Placental pericyte (primary cell): ENCODE measurements around the gene ZNF74. TPM values are rescaled to one million over a fixed set of nuclear protein-coding genes. Genes with fewer than 3 reads are reported as not detected.

Source experiments
- small RNA-seq: library from RNA; depleted of rRNA; stranded (forward); fragments of <200 nt; gene quantifications from one replicate; pipeline ENCODE3, GENCODE V24; 2012; ENCODE audit warnings: low replicate concordance
- total RNA-seq: library from RNA; depleted of rRNA; stranded (reverse); fragments of >200 nt; gene quantifications from 2 replicates; pipeline ENCODE4 v1.2.3, GENCODE V29; 2012

Gene ZNF74
- 9.6 and 12.0 TPM in 2 replicates for total RNA-seq

DNA sequence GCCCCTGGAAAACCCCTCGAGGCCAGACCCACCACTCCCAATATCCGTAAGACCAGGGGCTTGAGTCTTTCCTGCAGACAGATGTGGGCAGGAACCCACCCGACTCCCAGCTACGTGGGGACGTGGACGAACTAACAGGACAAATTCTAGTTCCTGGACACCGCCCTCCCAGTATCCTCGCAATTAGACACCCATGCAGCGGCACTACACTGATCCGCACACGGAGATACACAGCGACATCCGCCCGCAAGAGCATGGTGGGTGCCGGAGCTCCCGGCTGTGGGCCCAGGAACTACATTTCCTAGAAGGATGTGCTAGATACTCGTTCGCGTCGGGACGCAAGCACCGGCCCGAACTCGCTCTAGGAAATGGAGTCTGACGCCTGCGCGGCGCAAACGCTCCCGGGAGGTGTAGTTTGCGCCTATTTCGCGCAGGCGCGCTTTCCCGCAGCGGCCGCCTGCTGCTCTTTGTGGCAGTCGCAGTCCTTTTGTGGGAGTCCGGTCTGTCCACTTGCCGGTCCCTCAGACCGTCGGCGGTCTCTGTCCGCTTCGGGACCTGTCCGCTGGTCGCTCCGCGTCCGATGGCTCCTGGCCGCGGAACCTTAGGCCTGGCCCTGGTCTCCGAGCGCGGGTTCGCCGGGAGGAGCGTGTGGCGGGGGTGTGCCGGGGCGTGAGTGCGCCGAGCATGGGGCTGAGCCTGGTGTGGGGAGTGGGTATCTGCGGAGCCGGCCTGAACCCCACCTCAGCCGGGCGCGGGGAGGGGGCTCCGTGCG is at the start of gene ZNF74:
ZNF74 (plus strand) TSS at position 447 of the 772 bp plus-strand sequence. CDS start 478 bp downstream, outside the sequence.

DNA sequence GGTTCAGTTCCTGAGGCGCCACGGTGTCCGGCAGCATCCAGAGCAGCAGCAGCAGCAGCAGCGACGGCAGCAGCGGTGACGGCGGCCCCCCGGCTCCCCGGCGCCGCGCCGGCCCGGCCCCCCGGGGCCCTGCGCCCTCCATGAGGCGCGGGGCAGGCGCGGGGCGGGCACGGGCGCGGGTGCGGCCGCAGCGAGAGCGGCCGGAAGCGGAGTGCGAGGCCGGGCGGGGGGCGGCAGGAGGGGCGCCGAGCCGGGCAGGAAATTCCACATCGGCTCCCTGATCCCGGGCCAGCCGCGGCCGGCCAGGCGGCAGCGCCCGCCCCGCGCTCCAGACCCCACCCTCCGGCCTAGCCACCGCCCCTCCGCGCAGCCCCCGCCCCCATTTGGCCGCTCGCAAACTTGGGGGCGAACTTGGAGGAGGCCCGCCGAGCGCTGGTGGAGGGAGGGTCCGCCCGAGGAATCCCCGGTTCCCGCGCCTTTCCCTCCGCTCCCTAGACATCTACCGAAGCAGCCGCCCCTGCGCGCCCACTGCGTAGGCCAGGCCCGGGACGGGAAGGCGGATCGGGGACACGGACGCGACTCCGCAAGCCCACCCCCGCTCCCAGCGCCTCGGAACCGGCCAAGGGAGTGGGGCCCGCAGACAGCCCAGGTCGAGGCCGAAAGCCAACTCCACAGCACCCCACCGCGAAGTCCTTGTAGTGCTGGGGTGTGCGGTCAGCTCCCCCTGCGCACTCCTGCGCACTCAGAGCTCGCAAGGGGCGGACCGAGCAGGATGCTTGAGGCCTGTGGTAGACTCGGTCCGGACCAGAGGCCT is 43.9 kb downstream of the ZNF74 start, which contains the start of gene SCARF2:
SCARF2 (minus strand) TSS at position 213 of the 814 bp plus-strand sequence; CDS start at position 142, 71 bp downstream.

Small RNA genes lying within 50 kb of the gene (small RNA-seq; reads per million reads assigned to genes)
- not detected for gene RNU6-225P

Other genes starting within 250 kb of the ZNF74 start
- 0.14 TPM in 1 of 2 replicates, not detected in the other for gene CCDC188, start 243.1 kb upstream of the ZNF74 start, total RNA-seq
- 0.29 and 1.3 TPM in 2 replicates for gene RTN4R, start 125.8 kb upstream of the ZNF74 start, total RNA-seq
- gene DGCR6L, start 74.1 kb upstream of the ZNF74 start, total RNA-seq: 49.1 and 56.0 TPM in 2 replicates
- gene SCARF2, start 43.7 kb downstream of the ZNF74 start, total RNA-seq: 23.8 and 46.0 TPM in 2 replicates
- 21.2 and 33.5 TPM in 2 replicates for gene KLHL22, start 101.6 kb downstream of the ZNF74 start, total RNA-seq
- 27.6 and 98.6 TPM in 2 replicates for gene MED15, start 113.5 kb downstream of the ZNF74 start, total RNA-seq